Neutrophil (primary cell): ENCODE data around the gene SF3B6.

ENCODE experiments used
- H3K27ac ChIP-seq: fragments of 200-600 bp; sonication (generic); 2 replicates; pipeline ENCODE4 v1.5.1; 2016; ENCODE audit warnings: mild to moderate bottlenecking, moderate library complexity
- H3K27me3 ChIP-seq: fragments of 200-600 bp; sonication (generic); 2 replicates; pipeline ENCODE4 v1.6.0; 2016; ENCODE audit warnings: mild to moderate bottlenecking
- H3K36me3 ChIP-seq: fragments of 200-600 bp; sonication (generic); 2 replicates; pipeline ENCODE4 v1.5.1; 2017
- H3K4me1 ChIP-seq, 2 experiments: fragments of 200-600 bp in 1 of 2; sonication (generic) in 1 of 2; 1 replicate in 1 of 2; 2 replicates in 1 of 2; pipeline versions ENCODE4 v1.5.1 to v1.6.1; 2013 to 2016; ENCODE audit warnings: low read depth in 1 of 2, low read length in 1 of 2, mild to moderate bottlenecking in 1 of 2, moderate library complexity in 1 of 2; ENCODE audit not compliant: control insufficient read depth in 1 of 2, insufficient read depth in 1 of 2
- H3K4me3 ChIP-seq, 2 experiments: fragments of 200-600 bp in 1 of 2; sonication (generic) in 1 of 2; 1 replicate in 1 of 2; 2 replicates in 1 of 2; pipeline ENCODE4 v1.5.1; 2013 to 2016; ENCODE audit warnings: low read depth in 1 of 2, low read length in 1 of 2, mild to moderate bottlenecking in 1 of 2, moderate library complexity in 1 of 2
- H3K9me3 ChIP-seq: fragments of 200-600 bp; sonication (generic); 2 replicates; pipeline ENCODE4 v1.5.1; 2016
- CTCF ChIP-seq: fragments of 200-600 bp; sonication (generic); IDR thresholded peaks from 2 replicates; pipeline ENCODE4 v1.5.1; 2016; ENCODE audit warnings: antibody characterized with exemption

SF3B6 gene

GRCh38 chr2:24024996-24025663, 51.0 kb downstream of the SF3B6 start:
- H3K36me3 ChIP-seq = peaks cover 19% of the 10 kb centered on the region
- TF ChIP-seq CTCF = no peak
- no peaks in the 10 kb centered on the region for H3K4me1 ChIP-seq
- H3K27me3 ChIP-seq = no peaks in the 10 kb centered on the region
- H3K9me3 ChIP-seq = no peaks in the 10 kb centered on the region
- H3K27ac ChIP-seq = no peak overlapping the region
- no peak overlapping the region for H3K4me3 ChIP-seq

- no peak overlapping the region for H3K27ac ChIP-seq
These were observed 52.1 kb downstream of the SF3B6 start for GRCh38 chr2:24024018-24024417.

GRCh38 chr2:24022975-24023575, 53.1 kb downstream of the SF3B6 start:
- Histone ChIP-seq H3K4me3 (no peak overlapping the region), H3K27me3 (no peaks in the 10 kb centered on the region), H3K27ac (no peak overlapping the region), H3K9me3 (no peaks in the 10 kb centered on the region), H3K36me3 (peaks cover 8% of the 10 kb centered on the region), H3K4me1 (no peaks in the 10 kb centered on the region)
- no peak for TF ChIP-seq CTCF

More at GRCh38 chr2:24024018-24024417, 52.1 kb downstream of the SF3B6 start:
- Histone ChIP-seq H3K4me3 (no peak overlapping the region), H3K36me3 (peaks cover 11% of the 10 kb centered on the region), H3K4me1 (no peaks in the 10 kb centered on the region), H3K9me3 (no peaks in the 10 kb centered on the region), H3K27me3 (no peaks in the 10 kb centered on the region)
- no peak for TF ChIP-seq CTCF

- Histone ChIP-seq H3K4me1 (no peaks in the 10 kb centered on the region), H3K36me3 (peaks cover 8% of the 10 kb centered on the region), H3K27ac (no peak overlapping the region), H3K27me3 (no peaks in the 10 kb centered on the region), H3K4me3 (no peak overlapping the region), H3K9me3 (no peaks in the 10 kb centered on the region)
- no peak for TF ChIP-seq CTCF
These were observed 53.7 kb downstream of the SF3B6 start for GRCh38 chr2:24022324-24022974.

GRCh38 chr2:24021122-24021998, 54.8 kb downstream of the SF3B6 start:
- no peaks in the 10 kb centered on the region for H3K27me3 ChIP-seq
- peaks cover 8% of the 10 kb centered on the region for H3K36me3 ChIP-seq
- no peak overlapping the region for H3K27ac ChIP-seq
- H3K9me3 ChIP-seq = no peaks in the 10 kb centered on the region
- no peak overlapping the region for H3K4me3 ChIP-seq
- H3K4me1 ChIP-seq = no peaks in the 10 kb centered on the region
- no peak for TF ChIP-seq CTCF
